ENCODE data around the gene PABPC1L.

The PABPC1L gene

DNA sequence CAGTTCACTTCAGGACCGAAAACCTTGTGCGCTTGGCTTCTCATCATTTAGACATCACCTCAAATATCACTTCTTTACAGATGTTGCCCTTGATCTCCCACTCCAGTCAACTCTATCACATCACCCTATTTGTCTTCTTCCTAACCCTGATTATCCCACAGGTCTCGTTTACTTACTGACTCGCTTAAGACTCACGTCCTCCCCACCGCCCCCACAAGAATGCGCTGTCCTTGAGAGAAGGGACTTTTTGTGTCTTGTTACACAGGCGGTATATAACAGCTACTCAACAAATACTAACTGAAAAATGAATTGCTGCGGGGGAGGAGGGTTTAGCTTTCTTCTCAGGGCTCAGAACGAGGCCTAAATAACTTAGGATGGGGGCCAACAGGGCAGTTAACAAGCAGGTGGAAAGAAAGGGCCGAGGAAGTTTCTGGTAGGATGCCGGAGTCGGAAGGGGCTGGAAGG, 49.8 kb downstream of the PABPC1L start:
- CTCF ChIA-PET: interaction anchor here (0.7 to 3.2 kb wide), 9 partner anchors 9 to 359 kb away, joined by 3 to 16 read pairs (median 5); no protein-coding TSS in a partner anchor
- DNase-seq (ENCODE audit: low read depth, low spot score): peak; percentile 37
- POLR2A ChIA-PET: interaction anchor here (2.3 kb wide), 1 partner anchor 8 kb away, joined by 7 read pairs; no protein-coding TSS in a partner anchor
- H3K4me3 ChIP-seq (ENCODE audit: low read depth, low read length): peak overlapping the region; percentile 85
- TF ChIP-seq, protein P1, sequence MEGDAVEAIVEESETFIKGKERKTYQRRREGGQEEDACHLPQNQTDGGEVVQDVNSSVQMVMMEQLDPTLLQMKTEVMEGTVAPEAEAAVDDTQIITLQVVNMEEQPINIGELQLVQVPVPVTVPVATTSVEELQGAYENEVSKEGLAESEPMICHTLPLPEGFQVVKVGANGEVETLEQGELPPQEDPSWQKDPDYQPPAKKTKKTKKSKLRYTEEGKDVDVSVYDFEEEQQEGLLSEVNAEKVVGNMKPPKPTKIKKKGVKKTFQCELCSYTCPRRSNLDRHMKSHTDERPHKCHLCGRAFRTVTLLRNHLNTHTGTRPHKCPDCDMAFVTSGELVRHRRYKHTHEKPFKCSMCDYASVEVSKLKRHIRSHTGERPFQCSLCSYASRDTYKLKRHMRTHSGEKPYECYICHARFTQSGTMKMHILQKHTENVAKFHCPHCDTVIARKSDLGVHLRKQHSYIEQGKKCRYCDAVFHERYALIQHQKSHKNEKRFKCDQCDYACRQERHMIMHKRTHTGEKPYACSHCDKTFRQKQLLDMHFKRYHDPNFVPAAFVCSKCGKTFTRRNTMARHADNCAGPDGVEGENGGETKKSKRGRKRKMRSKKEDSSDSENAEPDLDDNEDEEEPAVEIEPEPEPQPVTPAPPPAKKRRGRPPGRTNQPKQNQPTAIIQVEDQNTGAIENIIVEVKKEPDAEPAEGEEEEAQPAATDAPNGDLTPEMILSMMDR (IDR thresholded peaks at IDR 0.05; ENCODE audit: insufficient read depth, low read length, missing control alignments): no peak

DNA sequence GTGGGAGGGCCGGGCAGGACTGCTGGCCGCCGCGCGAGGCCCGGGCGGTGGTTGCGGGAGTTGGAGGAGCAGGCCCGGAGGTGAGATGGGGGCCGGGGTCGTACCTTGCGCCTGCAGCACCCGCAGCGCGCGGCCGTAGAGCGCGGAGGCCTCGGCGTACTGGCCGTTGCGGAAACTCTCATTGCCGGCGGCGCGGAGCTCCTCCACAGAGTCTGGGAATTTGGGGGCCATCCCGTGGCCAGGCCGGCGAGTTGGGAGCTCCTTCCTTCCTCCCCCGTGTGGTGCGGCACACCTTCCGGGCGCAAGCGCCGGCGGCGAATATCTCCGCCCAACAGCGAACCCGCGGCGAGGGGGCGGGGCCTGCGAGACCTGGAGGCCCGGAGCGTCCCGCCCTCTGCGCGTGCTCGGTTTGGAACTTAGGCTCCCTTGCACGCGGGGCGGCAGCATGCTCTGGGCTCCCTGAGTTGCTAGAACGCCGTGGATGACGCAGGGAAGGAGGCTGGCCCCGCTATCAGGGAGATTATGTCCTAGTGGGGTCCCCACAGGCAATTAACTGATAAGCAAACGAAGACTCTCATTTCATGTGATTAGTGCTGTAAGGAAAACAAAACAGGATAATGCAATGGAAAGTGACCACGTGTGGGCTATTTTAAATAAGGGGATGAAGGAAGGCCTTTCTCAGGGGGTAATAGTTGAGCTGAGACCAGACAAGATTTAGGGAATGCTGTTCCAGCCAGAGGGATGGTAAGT, 50.4 kb downstream of the PABPC1L start, which contains the start of gene TOMM34:
Gene TOMM34, minus strand, starts transcription at position 295 of the 750 bp plus-strand sequence. Its CDS starts 64 bp downstream, at position 231.
- ChIA-PET POLR2A (interaction anchor here (2.3 kb wide), 1 partner anchor 9 kb away, joined by 7 read pairs; no protein-coding TSS in a partner anchor), CTCF (interaction anchor here (0.6 to 3.2 kb wide), 11 partner anchors 9 to 358 kb away, joined by 3 to 16 read pairs (median 3); no protein-coding TSS in a partner anchor)
- peak; percentile 21 for DNase-seq (ENCODE audit: low read depth, low spot score)
- TF ChIP-seq, protein P1 (IDR thresholded peaks at IDR 0.05; ENCODE audit: insufficient read depth, low read length, missing control alignments): no peak
- peak within 1 kb of the TSS; percentile 85 for H3K4me3 ChIP-seq (ENCODE audit: low read depth, low read length)

DNA sequence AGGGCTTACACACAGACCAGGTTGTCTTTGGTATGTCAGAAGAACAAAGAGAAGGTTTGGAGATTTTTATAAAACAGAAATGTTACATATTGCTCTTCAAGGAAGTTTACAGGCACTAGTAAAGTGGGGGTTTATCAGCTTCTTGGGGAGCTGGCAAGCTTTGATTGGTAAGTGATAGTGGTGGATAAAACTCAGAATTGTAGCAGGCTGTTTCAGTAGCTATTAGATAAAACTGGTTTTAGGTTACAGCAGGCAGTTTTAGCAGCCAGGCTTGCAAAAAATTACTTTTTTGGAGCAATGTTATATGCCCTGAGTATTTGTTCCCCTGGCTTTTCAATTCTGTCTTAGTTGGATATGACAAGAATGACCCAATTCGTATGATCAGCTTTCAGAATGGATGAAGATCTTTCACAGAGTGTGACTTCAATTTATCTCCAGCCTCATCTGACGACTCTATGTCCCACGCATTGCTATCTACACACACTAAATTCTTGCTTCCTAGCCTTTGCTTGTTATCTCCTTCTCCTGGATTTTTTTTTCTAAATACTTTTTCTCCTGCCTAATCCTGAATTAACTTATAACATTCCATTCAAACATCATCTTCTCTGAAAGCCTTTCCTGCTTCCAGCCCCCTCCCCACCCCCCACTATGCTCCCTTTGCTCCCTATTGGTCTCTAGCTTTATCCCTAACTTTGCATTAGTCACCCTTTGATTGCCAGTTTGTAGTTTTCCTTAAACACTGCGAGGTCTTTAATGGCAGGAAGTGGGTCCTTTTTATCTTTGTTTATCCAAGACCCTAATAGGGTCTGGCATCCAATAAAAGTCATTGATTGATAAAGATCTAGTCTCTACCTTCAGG, 51.4 kb downstream of the PABPC1L start:
- POLR2A ChIA-PET: interaction anchor here (2.3 kb wide), 1 partner anchor 10 kb away, joined by 7 read pairs; no protein-coding TSS in a partner anchor
- TF ChIP-seq, protein P1 (IDR thresholded peaks at IDR 0.05; ENCODE audit: insufficient read depth, low read length, missing control alignments): no peak
- DNase-seq (ENCODE audit: low read depth, low spot score): no peak
- CTCF ChIA-PET: interaction anchor here (0.5 to 3.2 kb wide), 6 partner anchors 10 to 333 kb away, joined by 3 to 16 read pairs (median 6); no protein-coding TSS in a partner anchor
- H3K4me3 ChIP-seq (ENCODE audit: low read depth, low read length): no peak overlapping the region

DNA sequence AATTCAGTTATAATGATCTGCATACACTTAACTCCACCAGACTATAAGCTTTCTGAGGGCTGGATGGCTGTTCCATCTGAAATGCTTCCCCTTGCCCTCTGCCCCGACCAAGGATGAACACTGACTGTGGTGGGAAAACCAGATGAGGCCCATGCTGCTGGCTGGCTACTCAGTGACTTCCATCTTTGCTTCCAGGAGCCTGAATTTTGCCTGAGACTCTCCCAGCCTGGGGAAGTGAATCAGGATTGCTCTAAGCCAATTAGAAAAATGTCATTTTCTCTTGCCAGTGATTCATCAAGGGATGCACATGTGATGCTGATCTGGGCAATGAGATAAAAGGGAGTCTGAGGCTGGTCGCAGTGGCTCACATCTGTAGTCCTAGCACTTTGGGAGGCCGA, 52.0 kb downstream of the PABPC1L start:
- DNase-seq (ENCODE audit: low read depth, low spot score): no peak
- TF ChIP-seq, protein P1 (IDR thresholded peaks at IDR 0.05; ENCODE audit: insufficient read depth, low read length, missing control alignments): no peak
- CTCF ChIA-PET: interaction anchor here (2.5 kb wide), 1 partner anchor 329 kb away, joined by 7 read pairs; no protein-coding TSS in a partner anchor
- POLR2A ChIA-PET: no interaction called here
- H3K4me3 ChIP-seq (ENCODE audit: low read depth, low read length): no peak overlapping the region

DNA sequence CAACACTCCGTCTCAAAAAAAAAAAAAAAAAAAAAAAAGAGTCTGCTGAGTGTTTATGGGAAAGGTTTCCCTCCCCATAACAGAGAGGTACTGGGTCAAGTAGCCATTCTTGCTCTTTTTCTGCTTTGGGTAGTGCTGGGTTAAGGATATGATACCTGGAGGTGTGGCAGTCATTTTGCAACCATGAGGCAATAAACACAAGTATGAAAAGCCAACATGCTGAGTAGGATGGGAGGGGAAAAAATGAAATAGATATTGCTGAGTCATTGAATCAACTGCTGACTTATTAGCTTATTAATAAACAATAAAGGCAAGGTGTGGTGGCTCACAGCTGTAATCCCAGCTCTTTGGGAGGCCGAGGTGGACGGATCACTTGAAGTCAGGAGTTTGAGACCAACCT, 52.6 kb downstream of the PABPC1L start:
- TF ChIP-seq, protein P1 (IDR thresholded peaks at IDR 0.05; ENCODE audit: insufficient read depth, low read length, missing control alignments): no peak
- H3K4me3 ChIP-seq (ENCODE audit: low read depth, low read length): no peak overlapping the region
- CTCF ChIA-PET: no interaction called here

More for the DNA sequence above, 52.6 kb downstream of the PABPC1L start:
- POLR2A ChIA-PET: no interaction called here
- DNase-seq (ENCODE audit: low read depth, low spot score): no peak
